HCT116 (cell line): Measurements from ENCODE around the gene DND1. TPM values are rescaled to one million over a fixed set of nuclear protein-coding genes. Genes with fewer than 3 reads are reported as not detected.

Experiments used
- ATAC-seq: fragments of 200-7000 bp; cut with Tn5 transposase; 2 replicates; pipeline ENCODE4 v1.9.1; 2020; ENCODE audit warnings: mild to moderate bottlenecking, moderate library complexity
- BruUV-seq: library from RNA; stranded (reverse); fragments of 400-500 nt; replicated peaks from 2 replicates; lab custom pipeline; 2021; lab: Mats Ljungman, UMichigan
- CTCF ChIA-PET: fragments of 300-600 bp; sonication (Branson Sonifier 250); formaldehyde crosslinking; loops from one replicate; lab custom pipeline; 2021; ENCODE audit warnings: antibody characterized with exemption; lab: Charles Lee
- POLR2A ChIA-PET: fragments of 300-600, 350-600 bp; sonication (Branson Sonifier 250); formaldehyde crosslinking; loops from one replicate; lab custom pipeline; 2021; ENCODE audit warnings: antibody characterized with exemption; lab: Charles Lee
- RAD21 ChIA-PET, 2 experiments: fragments of 300-600 bp; sonication (Branson Sonifier 250); formaldehyde crosslinking; loops; one replicate each; lab custom pipeline; 2023; ENCODE audit warnings: low total read pairs in 2 of 2; ENCODE audit not compliant: uncharacterized antibody in 2 of 2, unreplicated experiment in 2 of 2, low non-redundant PET in 1 of 2; lab: Charles Lee
- DNase-seq: peaks from one replicate; pipeline ENCODE4 v3.0.0-alpha.2; 2010; ENCODE audit warnings: low read depth, low spot score
- H2AFZ ChIP-seq: fragments of 200-600 bp; shearing (Covaris generic), sonication (generic); 2 replicates; pipeline ENCODE4 v1.6.1; 2017; ENCODE audit warnings: low read depth, mixed run types, mixed read lengths, antibody characterized with exemption, low read length; ENCODE audit not compliant: poor library complexity, severe bottlenecking
- H3K27ac ChIP-seq: 2 replicates; pipeline ENCODE4 v1.5.1; 2012; ENCODE audit warnings: low read depth, low read length
- H3K27me3 ChIP-seq: fragments of 200-600 bp; sonication (generic); 2 replicates; pipeline ENCODE4 v1.6.1; 2016; ENCODE audit warnings: mixed run types, low read length, mixed read lengths; ENCODE audit not compliant: insufficient read depth
- H3K36me3 ChIP-seq, 2 experiments: fragments of 200-500 bp in 1 of 2; fragments of 200-600 bp in 1 of 2; sonication (Bioruptor generic) in 1 of 2; sonication (generic) in 1 of 2; 2 replicates each; pipeline versions ENCODE4 v1.5.1 to v1.6.1; 2014 to 2016; ENCODE audit warnings: low read length in 2 of 2, inconsistent platforms in 1 of 2, mixed read lengths in 1 of 2, mixed run types in 1 of 2; ENCODE audit not compliant: insufficient read depth in 2 of 2, control insufficient read depth in 1 of 2
- H3K4me1 ChIP-seq, 2 experiments: fragments of 200-600 bp in 1 of 2; sonication (generic) in 1 of 2; 2 replicates each; pipeline versions ENCODE4 v1.5.1 to v1.6.1; 2012 to 2017; ENCODE audit warnings: low read length in 2 of 2, inconsistent platforms in 1 of 2, mild to moderate bottlenecking in 1 of 2, mixed read lengths in 1 of 2, mixed run types in 1 of 2, moderate library complexity in 1 of 2; ENCODE audit not compliant: insufficient read depth in 2 of 2, control insufficient read depth in 1 of 2
- H3K4me2 ChIP-seq: fragments of 200-600 bp; sonication (generic); 2 replicates; pipeline ENCODE4 v1.6.1; 2017; ENCODE audit warnings: mixed run types, low read length, mixed read lengths
- H3K4me3 ChIP-seq, 2 experiments: fragments of 200-600 bp in 1 of 2; sonication (generic) in 1 of 2; replicated peaks in 1 of 2; 2 replicates each; pipeline ENCODE4 v1.5.1; 2011 to 2016; ENCODE audit warnings: low read length in 2 of 2, control low read depth in 1 of 2, low read depth in 1 of 2, mild to moderate bottlenecking in 1 of 2, mixed read lengths in 1 of 2, mixed run types in 1 of 2
- H3K79me2 ChIP-seq: fragments of 200-600 bp; sonication (generic); 2 replicates; pipeline ENCODE4 v1.6.1; 2017; ENCODE audit warnings: mild to moderate bottlenecking, mixed run types, low read length, moderate library complexity, mixed read lengths; ENCODE audit not compliant: insufficient read depth
- H3K9ac ChIP-seq: fragments of 200-600 bp; sonication (generic); 2 replicates; pipeline ENCODE4 v1.6.1; 2016; ENCODE audit warnings: low read length, mixed read lengths
- H3K9me2 ChIP-seq: fragments of 200-600 bp; sonication (generic), shearing (Covaris generic); 2 replicates; pipeline ENCODE4 v1.6.1; 2017; ENCODE audit warnings: mixed run types, mild to moderate bottlenecking, moderate library complexity; ENCODE audit not compliant: insufficient read depth
- H3K9me3 ChIP-seq, 2 experiments: fragments of 200-500 bp in 1 of 2; fragments of 200-600 bp in 1 of 2; sonication (Bioruptor generic) in 1 of 2; sonication (generic) in 1 of 2; 2 replicates each; pipeline ENCODE4 v1.6.1; 2014 to 2017; ENCODE audit warnings: low read length in 2 of 2, mixed read lengths in 2 of 2, inconsistent platforms in 1 of 2, low read depth in 1 of 2, mild to moderate bottlenecking in 1 of 2, mixed run types in 1 of 2, moderate library complexity in 1 of 2; ENCODE audit not compliant: control insufficient read depth in 1 of 2, insufficient read depth in 1 of 2
- H4K20me1 ChIP-seq: fragments of 200-600 bp; sonication (generic), shearing (Covaris generic); 2 replicates; pipeline ENCODE4 v1.6.1; 2017; ENCODE audit warnings: mixed run types, mild to moderate bottlenecking, moderate library complexity; ENCODE audit not compliant: insufficient read depth
- CBX3 ChIP-seq: IDR thresholded peaks from 2 replicates; pipeline ENCODE4 v1.6.1; 2012; ENCODE audit warnings: low read depth
- CEBPB ChIP-seq: IDR thresholded peaks from 2 replicates; pipeline ENCODE4 v1.6.1; 2012; ENCODE audit warnings: low read depth
- EGR1 ChIP-seq: IDR thresholded peaks from 2 replicates; pipeline ENCODE4 v1.6.1; 2012; ENCODE audit warnings: low read depth
- ELF1 ChIP-seq: IDR thresholded peaks from 2 replicates; pipeline ENCODE4 v1.6.1; 2012; ENCODE audit warnings: low read depth, borderline replicate concordance
- EZH2phosphoT487 ChIP-seq: fragments of 200-600 bp; IDR thresholded peaks from 2 replicates; pipeline ENCODE4 v1.6.1; 2018; ENCODE audit warnings: antibody characterized with exemption, borderline replicate concordance
- JUND ChIP-seq: IDR thresholded peaks from 2 replicates; pipeline ENCODE4 v1.6.1; 2012
- MAX ChIP-seq: IDR thresholded peaks from 2 replicates; pipeline ENCODE4 v1.6.1; 2012
- POLR2AphosphoS5 ChIP-seq: IDR thresholded peaks from 2 replicates; pipeline ENCODE4 v1.6.1; 2011; ENCODE audit warnings: mild to moderate bottlenecking, low read depth, low read length, moderate library complexity
- REST ChIP-seq: IDR thresholded peaks from 2 replicates; pipeline ENCODE4 v1.6.1; 2012; ENCODE audit warnings: low read depth
- SIN3A ChIP-seq: IDR thresholded peaks from 2 replicates; pipeline ENCODE4 v1.6.1; 2012; ENCODE audit warnings: low read depth
- SRF ChIP-seq: IDR thresholded peaks from 2 replicates; pipeline ENCODE4 v1.6.1; 2012; ENCODE audit warnings: low read depth
- TCF7L2 ChIP-seq: IDR thresholded peaks from 2 replicates; pipeline ENCODE4 v1.7.0; 2011; ENCODE audit warnings: borderline replicate concordance, inconsistent platforms; ENCODE audit not compliant: insufficient read depth, insufficient read length; ENCODE audit errors: extremely low read depth
- ZBTB33 ChIP-seq: IDR thresholded peaks from 2 replicates; pipeline ENCODE4 v1.6.1; 2011; ENCODE audit warnings: mild to moderate bottlenecking, low read length, moderate library complexity; ENCODE audit not compliant: insufficient replicate concordance; ENCODE audit errors: extremely low read depth
- intact Hi-C: fragments of 100-400 bp; cut with micrococcal nuclease; formaldehyde crosslinking; loops from 2 replicates; pipeline ENCODE4 v1.10.0; 2022
- total RNA-seq: library from RNA; stranded (reverse); gene quantifications from one replicate; pipeline ENCODE4 v1.2.1, GENCODE V29; 2021; ENCODE audit not compliant: unreplicated experiment

The DND1 gene
- total RNA-seq, 1 experiment from 2014 or later: 2.3 TPM

DNA sequence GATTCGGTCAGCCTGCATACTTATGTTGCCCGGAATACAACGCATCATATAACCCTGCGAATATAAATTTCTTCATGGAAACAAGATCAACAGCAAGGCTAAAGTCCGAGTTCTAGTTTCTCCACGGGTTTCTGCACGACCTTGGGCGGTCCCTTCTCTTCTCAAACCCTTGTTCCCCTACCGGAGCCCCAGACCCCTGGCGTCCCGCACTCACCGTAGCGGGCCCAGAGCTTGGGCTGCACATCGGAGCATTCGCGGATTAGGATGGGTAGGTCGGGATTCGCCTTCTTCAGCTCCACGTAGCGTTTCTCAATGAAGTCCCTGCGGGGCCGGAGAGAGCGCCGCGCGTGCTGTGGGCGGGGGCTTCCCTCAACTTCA, 26.3 kb downstream of the DND1 start:
- ChIA-PET POLR2A (interaction anchor here (0.5 to 1.4 kb wide), 15 partner anchors 8 to 302 kb away, joined by 3 to 17 read pairs (median 4); partner anchors contain the start of genes HARS1, HARS2, HBEGF and SRA1), CTCF (interaction anchor here (1.0 to 1.3 kb wide), 4 partner anchors 8 to 300 kb away, joined by 3 to 8 read pairs (median 6); partner anchors contain the start of genes HBEGF and TMCO6), RAD21 (interaction anchor here in 1 of 2 experiments (0.7 kb wide), 1 partner anchor 64 kb away, joined by 4 read pairs; no protein-coding TSS in a partner anchor)
- H3K9me3 ChIP-seq: no peaks in the 10 kb centered on the region
- H3K4me3 ChIP-seq: peak overlapping the region; percentile 84 to 86
- TF ChIP-seq EZH2phosphoT487: no peak
- TF ChIP-seq SRF: no peak
- no peak for TF ChIP-seq ELF1
- no peak for TF ChIP-seq ZBTB33
- no peak for TF ChIP-seq TCF7L2
- no peak for TF ChIP-seq MAX
- TF ChIP-seq REST: no peak
- no peak for TF ChIP-seq CBX3
- no peak for TF ChIP-seq SIN3A
- TF ChIP-seq CEBPB: no peak
- no peak for TF ChIP-seq EGR1
- no peak for TF ChIP-seq JUND
- TF ChIP-seq POLR2AphosphoS5: no peak
- H3K9me2 ChIP-seq: no peaks in the 10 kb centered on the region
- H2AFZ ChIP-seq: no peak overlapping the region
- H3K4me2 ChIP-seq: peak overlapping the region; percentile 81
- peak; percentile 24 for ATAC-seq
- H3K9ac ChIP-seq: peak overlapping the region; percentile 86
- H3K27ac ChIP-seq: peak overlapping the region; percentile 53
- H3K36me3 ChIP-seq: peaks cover 30 to 44% of the 10 kb centered on the region in 2 experiments
- BruUV-seq: no TSS peak
- peaks cover 55% of the 10 kb centered on the region for H3K79me2 ChIP-seq
- no peak for DNase-seq
- no peaks in the 10 kb centered on the region for H4K20me1 ChIP-seq
- H3K27me3 ChIP-seq: no peaks in the 10 kb centered on the region
- H3K4me1 ChIP-seq: peaks cover 6 to 11% of the 10 kb centered on the region in 2 experiments
- intact Hi-C loops: loop anchor here (1.0 to 10.0 kb wide), 3 partner anchors 17 to 392 kb away; partner anchors contain the start of gene WDR55
